Measurements from ENCODE around the gene TRIM71.
"Not testable (repeated sequence)": the region's sequence is repeated elsewhere in the genome, so short reads cannot be mapped to it uniquely, and the experiment has no call there.

TRIM71 gene

DNA sequence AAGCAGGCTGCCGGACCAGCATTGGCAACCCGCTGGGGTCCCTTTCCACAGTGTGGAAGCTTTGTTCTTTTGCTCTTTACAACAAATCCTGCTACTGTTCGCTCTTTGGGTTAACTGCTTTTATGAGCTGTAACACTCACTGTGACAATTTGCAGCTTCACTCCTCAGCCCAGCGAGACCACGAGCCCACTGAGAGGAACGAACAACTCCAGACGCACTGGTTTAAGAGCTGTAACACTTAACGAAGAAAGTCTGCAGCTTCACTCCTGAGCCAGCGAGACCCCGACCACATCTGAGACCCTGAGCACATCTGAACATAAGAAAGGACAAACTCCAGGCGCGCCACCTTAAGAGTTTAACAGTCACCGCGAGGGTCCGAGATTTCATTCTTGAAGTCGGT lies 122.9 kb downstream of the TRIM71 start:
- DNase-seq, result no peak

DNA sequence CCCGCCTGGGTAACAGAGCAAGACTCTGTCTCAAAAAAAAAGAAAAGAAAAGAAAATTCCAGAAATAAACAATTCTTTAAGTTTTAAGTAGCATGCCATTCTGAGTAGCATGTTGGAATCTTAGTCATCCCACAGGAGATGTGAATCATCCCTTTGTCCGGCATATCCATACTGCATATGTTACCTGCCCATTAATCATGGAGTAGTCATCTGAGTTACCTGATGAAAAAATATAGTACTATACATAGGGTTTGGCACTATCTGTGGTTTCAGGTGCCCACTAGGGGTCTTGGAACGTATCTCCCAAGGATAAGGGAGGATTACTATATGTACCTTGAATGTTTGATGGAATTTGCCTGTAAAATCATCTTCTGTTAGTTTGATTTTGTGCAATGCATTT lies 127.3 kb downstream of the TRIM71 start:
- no peak for DNase-seq

DNA sequence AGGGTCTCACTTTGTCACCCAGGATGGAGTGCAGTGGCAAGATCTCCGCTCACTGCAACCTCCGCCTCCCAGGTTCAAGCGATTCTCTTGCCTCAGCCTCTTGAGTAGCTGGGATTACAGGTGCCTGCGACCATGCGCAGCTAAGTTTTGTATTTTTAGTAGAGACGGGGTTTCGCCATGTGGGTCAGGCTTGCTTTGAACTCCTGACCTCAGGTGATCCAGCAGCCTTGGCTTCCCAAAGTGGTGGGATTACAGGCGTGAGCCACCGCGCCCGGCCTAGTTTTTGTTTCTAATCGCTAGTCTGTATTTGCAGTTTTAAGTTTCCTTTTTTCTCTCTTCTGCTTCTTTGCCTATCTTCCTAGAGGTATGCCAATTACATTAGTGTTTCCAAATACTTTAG lies 127.8 kb downstream of the TRIM71 start:
- DNase-seq, result not testable (repeated sequence)

DNA sequence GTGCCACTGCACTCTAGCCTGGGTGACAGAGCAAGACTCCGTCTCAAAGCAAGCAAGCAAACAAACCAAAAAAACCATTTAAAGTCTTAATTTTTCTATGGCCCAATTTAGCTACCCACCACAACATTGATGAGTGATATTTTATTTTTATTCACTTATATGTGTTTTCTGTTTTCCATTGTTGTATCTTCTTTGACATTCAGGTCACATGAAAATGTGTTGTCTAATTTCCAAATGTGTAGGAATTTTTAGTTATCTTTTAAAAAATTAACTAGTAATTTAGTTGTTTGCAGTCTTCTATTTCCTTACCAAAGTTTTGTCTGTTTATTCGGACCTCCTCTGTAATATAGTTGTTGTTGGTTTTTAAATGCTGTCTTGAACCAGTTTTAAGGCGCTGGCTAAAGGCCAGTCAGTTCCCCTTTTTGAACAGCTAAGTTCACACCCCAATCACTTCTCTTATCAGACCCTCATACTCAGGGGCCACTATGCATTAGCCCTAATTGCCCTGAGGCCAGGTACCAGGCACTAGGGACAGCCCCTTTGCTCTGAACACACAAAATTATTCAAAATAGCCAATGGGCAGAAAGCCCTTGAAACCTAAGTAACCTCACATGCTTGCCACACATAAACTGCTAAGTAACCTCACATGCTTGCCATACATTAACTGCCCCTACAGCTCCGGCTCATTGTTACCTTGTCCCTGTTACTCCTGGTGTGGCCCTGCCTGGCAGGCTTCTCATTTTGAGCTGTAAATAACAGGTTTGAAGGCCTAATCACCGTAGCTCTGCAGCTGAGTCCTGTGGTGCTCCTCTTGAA lies 129.4 kb downstream of the TRIM71 start:
- no peak for DNase-seq

Measured in cerebellar nuclear complex (tissue), 1 donor.